ENCODE measurements around the gene IQSEC1.

The IQSEC1 gene

GRCh38 chr3:13014755-13015285, 58.4 kb downstream of the IQSEC1 start:
- Histone ChIP-seq H3K36me3 (ENCODE audit: control insufficient read depth in 1 of 2, insufficient read depth in 2 of 2, low read length in 2 of 2) (no peaks in the 10 kb centered on the region), H3K4me3 (ENCODE audit: low read depth in 1 of 2, low read length in 2 of 2) (peak overlapping the region; percentile 16 to 21), H3K27ac (ENCODE audit: low read length) (peak overlapping the region; percentile 82), H3K27me3 (ENCODE audit: low read depth, low read length) (no peaks in the 10 kb centered on the region), H3K9me3 (ENCODE audit: control insufficient read depth in 1 of 2, low read length in 2 of 2) (no peaks in the 10 kb centered on the region), H3K4me1 (ENCODE audit: control insufficient read depth in 1 of 2, insufficient read depth in 2 of 2, low read length in 2 of 2) (peaks cover 15 to 16% of the 10 kb centered on the region in 2 donors)

DNA sequence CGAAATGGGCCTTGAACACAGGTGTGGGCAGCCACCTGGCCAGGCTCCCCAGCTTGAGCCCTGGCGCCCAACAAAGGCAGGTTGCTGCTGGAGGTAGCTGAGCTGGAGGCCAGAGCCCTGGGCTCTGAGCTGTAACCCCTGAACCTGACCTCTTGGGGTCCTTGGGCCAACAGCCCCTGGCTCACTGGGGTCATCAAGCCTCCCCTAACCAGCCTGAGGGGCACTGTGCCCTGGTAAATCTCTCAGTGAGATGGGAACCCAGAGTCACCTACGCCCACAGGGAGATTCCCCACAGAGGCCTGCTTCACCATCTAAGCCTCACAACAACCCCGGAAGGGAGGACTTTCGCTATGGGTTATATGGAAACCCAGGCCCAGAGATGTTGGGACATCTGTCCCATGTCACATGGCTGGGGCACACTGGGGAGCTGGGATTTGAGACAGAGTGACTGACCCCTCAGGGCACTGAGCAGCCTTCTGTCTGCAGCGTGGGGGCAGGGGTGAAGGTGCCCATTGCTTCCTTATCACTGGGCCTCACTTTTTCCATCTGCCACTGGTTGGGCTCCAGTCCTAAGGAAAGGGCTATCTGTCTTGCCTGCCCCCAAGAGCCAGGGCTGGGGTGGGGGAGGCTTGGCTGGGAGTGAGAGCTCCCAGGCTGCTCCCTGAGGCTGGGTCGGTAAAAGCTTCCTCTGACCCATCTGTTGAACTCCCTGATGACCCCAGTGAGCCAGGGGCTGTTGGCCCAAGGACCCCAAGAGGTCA, 59.1 kb downstream of the IQSEC1 start:
- H3K4me3 ChIP-seq (ENCODE audit: low read depth in 1 of 2, low read length in 2 of 2): peak overlapping the region; percentile 16 to 21
- no peaks in the 10 kb centered on the region for H3K36me3 ChIP-seq (ENCODE audit: control insufficient read depth in 1 of 2, insufficient read depth in 2 of 2, low read length in 2 of 2)
- H3K27ac ChIP-seq (ENCODE audit: low read length): peak overlapping the region; percentile 82
- H3K9me3 ChIP-seq (ENCODE audit: control insufficient read depth in 1 of 2, low read length in 2 of 2): no peaks in the 10 kb centered on the region
- peaks cover 15 to 16% of the 10 kb centered on the region in 2 donors for H3K4me1 ChIP-seq (ENCODE audit: control insufficient read depth in 1 of 2, insufficient read depth in 2 of 2, low read length in 2 of 2)
- H3K27me3 ChIP-seq (ENCODE audit: low read depth, low read length): no peaks in the 10 kb centered on the region

GRCh38 chr3:13013566-13013965, 59.7 kb downstream of the IQSEC1 start:
- Histone ChIP-seq H3K9me3 (ENCODE audit: control insufficient read depth in 1 of 2, low read length in 2 of 2) (no peaks in the 10 kb centered on the region), H3K27me3 (ENCODE audit: low read depth, low read length) (no peaks in the 10 kb centered on the region), H3K36me3 (ENCODE audit: control insufficient read depth in 1 of 2, insufficient read depth in 2 of 2, low read length in 2 of 2) (no peaks in the 10 kb centered on the region), H3K4me1 (ENCODE audit: control insufficient read depth in 1 of 2, insufficient read depth in 2 of 2, low read length in 2 of 2) (peaks cover 11 to 18% of the 10 kb centered on the region in 2 donors), H3K4me3 (ENCODE audit: low read depth in 1 of 2, low read length in 2 of 2) (no peak overlapping the region), H3K27ac (ENCODE audit: low read length) (no peak overlapping the region)

GRCh38 chr3:13013151-13013561, 60.1 kb downstream of the IQSEC1 start:
- H3K4me3 ChIP-seq (ENCODE audit: low read depth in 1 of 2, low read length in 2 of 2): no peak overlapping the region
- H3K27me3 ChIP-seq (ENCODE audit: low read depth, low read length): no peaks in the 10 kb centered on the region
- no peak overlapping the region for H3K27ac ChIP-seq (ENCODE audit: low read length)
- no peaks in the 10 kb centered on the region for H3K9me3 ChIP-seq (ENCODE audit: control insufficient read depth in 1 of 2, low read length in 2 of 2)
- H3K36me3 ChIP-seq (ENCODE audit: control insufficient read depth in 1 of 2, insufficient read depth in 2 of 2, low read length in 2 of 2): no peaks in the 10 kb centered on the region
- H3K4me1 ChIP-seq (ENCODE audit: control insufficient read depth in 1 of 2, insufficient read depth in 2 of 2, low read length in 2 of 2): peaks cover 11 to 18% of the 10 kb centered on the region in 2 donors

GRCh38 chr3:13012221-13012691, 61.0 kb downstream of the IQSEC1 start:
- Histone ChIP-seq H3K4me3 (ENCODE audit: low read depth in 1 of 2, low read length in 2 of 2) (no peak overlapping the region), H3K4me1 (ENCODE audit: control insufficient read depth in 1 of 2, insufficient read depth in 2 of 2, low read length in 2 of 2) (peaks cover 12 to 18% of the 10 kb centered on the region in 2 donors), H3K27me3 (ENCODE audit: low read depth, low read length) (no peaks in the 10 kb centered on the region), H3K27ac (ENCODE audit: low read length) (peak overlapping the region; percentile 75), H3K36me3 (ENCODE audit: control insufficient read depth in 1 of 2, insufficient read depth in 2 of 2, low read length in 2 of 2) (no peaks in the 10 kb centered on the region), H3K9me3 (ENCODE audit: control insufficient read depth in 1 of 2, low read length in 2 of 2) (no peaks in the 10 kb centered on the region)

DNA sequence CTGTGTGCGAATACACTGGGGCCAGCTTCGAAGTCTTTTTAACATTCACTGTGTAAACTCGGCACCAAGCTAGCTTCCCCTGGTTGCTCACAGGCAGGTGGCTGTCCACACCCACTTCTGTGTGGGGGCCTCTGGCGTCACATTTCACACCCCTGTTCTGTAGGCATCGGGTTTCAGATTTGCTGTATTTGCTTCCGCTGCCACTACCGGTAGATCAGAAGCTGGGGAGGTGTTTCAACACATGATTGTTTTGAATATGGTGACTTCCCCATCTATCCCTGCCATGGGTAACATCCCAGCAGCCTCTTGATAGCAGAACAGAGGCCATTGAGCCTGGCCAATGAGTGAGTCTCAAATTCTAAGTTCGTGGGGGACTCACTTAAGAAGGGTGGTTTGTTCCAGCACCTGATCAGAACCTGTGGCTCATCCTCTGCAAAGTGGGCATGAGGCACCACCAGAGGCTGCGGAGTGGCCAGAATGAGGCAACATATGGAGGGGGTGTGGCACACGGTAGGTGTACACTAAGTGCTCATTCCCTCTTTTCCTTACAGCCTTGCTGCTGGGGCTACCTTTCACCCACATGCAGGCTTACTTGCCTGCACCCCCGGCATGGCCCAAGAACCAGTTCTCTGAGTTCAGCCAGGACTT, 61.5 kb downstream of the IQSEC1 start:
- peaks cover 12 to 18% of the 10 kb centered on the region in 2 donors for H3K4me1 ChIP-seq (ENCODE audit: control insufficient read depth in 1 of 2, insufficient read depth in 2 of 2, low read length in 2 of 2)

GRCh38 chr3:13010780-13011572, 62.3 kb downstream of the IQSEC1 start:
- Histone ChIP-seq H3K36me3 (ENCODE audit: control insufficient read depth in 1 of 2, insufficient read depth in 2 of 2, low read length in 2 of 2) (no peaks in the 10 kb centered on the region), H3K4me3 (ENCODE audit: low read depth in 1 of 2, low read length in 2 of 2) (no peak overlapping the region), H3K4me1 (ENCODE audit: control insufficient read depth in 1 of 2, insufficient read depth in 2 of 2, low read length in 2 of 2) (peaks cover 9 to 15% of the 10 kb centered on the region in 2 donors), H3K27me3 (ENCODE audit: low read depth, low read length) (no peaks in the 10 kb centered on the region), H3K9me3 (ENCODE audit: control insufficient read depth in 1 of 2, low read length in 2 of 2) (no peaks in the 10 kb centered on the region), H3K27ac (ENCODE audit: low read length) (peak overlapping the region; percentile 75)

More for the DNA sequence above, 61.5 kb downstream of the IQSEC1 start:
- H3K27me3 ChIP-seq (ENCODE audit: low read depth, low read length): no peaks in the 10 kb centered on the region
- H3K4me3 ChIP-seq (ENCODE audit: low read depth in 1 of 2, low read length in 2 of 2): no peak overlapping the region
- H3K27ac ChIP-seq (ENCODE audit: low read length): peak overlapping the region; percentile 75
- no peaks in the 10 kb centered on the region for H3K9me3 ChIP-seq (ENCODE audit: control insufficient read depth in 1 of 2, low read length in 2 of 2)
- no peaks in the 10 kb centered on the region for H3K36me3 ChIP-seq (ENCODE audit: control insufficient read depth in 1 of 2, insufficient read depth in 2 of 2, low read length in 2 of 2)

DNA sequence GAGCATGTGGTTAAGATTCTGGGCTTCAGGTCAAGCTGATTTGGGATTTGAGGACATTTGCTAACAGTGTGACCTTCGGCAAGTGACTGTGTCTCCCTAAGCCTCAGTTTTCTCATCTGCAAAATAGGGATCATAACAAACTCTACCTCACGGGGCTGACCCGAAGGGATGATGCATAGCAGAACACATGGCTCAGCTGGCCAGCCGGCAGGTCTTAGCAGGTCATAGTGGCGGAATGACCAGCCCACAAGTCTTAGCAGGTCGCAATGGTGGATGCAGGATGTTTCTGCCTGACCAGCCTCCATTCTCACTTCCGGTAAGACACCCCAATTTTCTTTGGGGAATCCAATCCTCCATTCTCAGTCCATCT, 63.3 kb downstream of the IQSEC1 start:
- no peaks in the 10 kb centered on the region for H3K36me3 ChIP-seq (ENCODE audit: control insufficient read depth in 1 of 2, insufficient read depth in 2 of 2, low read length in 2 of 2)
- H3K4me3 ChIP-seq (ENCODE audit: low read depth in 1 of 2, low read length in 2 of 2): no peak overlapping the region
- no peaks in the 10 kb centered on the region for H3K27me3 ChIP-seq (ENCODE audit: low read depth, low read length)
- peaks cover 5 to 14% of the 10 kb centered on the region in 2 donors for H3K4me1 ChIP-seq (ENCODE audit: control insufficient read depth in 1 of 2, insufficient read depth in 2 of 2, low read length in 2 of 2)
- no peaks in the 10 kb centered on the region for H3K9me3 ChIP-seq (ENCODE audit: control insufficient read depth in 1 of 2, low read length in 2 of 2)
- peak overlapping the region; percentile 45 for H3K27ac ChIP-seq (ENCODE audit: low read length)

DNA sequence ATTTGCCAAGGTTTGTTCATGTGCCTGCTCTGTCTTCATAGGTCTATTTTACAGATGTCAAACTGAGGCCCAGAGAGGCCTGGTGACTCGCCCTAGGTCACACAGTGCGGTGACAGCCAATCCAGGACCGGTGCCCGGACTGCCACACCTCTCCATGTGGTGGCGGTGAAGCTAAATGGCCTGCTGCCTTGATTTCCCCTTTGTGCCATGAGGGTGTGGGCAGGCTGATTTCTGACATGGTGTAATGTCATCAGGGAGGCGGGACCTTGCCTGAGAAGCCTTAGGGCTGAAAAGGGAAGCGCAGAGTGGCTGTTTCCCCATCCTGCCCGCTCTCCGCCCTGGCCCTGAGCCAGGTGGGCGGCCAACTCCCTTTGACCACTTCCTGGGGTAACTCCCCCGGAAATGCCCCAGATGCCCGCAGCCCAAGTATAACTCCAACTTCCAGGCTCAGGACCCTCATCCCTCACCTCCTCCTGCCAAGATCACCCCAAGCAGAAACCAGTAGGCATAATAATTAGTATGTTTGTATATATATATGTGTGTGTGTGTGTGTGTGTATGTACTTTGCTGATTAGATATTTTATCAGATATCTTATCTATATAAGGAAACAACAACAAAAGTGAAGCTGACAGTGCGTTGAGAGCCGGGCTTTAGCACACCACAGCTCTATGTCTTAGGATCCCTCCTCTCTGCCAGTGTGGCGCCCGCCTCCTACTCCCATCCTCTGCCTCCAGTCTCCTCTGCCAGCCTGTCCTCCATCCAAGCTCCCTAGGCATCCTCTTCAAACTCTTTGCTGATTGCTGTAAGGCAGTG, 63.9 kb downstream of the IQSEC1 start:
- H3K4me1 ChIP-seq (ENCODE audit: control insufficient read depth in 1 of 2, insufficient read depth in 2 of 2, low read length in 2 of 2): peaks cover 5 to 14% of the 10 kb centered on the region in 2 donors
- peak overlapping the region; percentile 45 for H3K27ac ChIP-seq (ENCODE audit: low read length)
- no peaks in the 10 kb centered on the region for H3K36me3 ChIP-seq (ENCODE audit: control insufficient read depth in 1 of 2, insufficient read depth in 2 of 2, low read length in 2 of 2)
- no peaks in the 10 kb centered on the region for H3K9me3 ChIP-seq (ENCODE audit: control insufficient read depth in 1 of 2, low read length in 2 of 2)
- no peaks in the 10 kb centered on the region for H3K27me3 ChIP-seq (ENCODE audit: low read depth, low read length)
- H3K4me3 ChIP-seq (ENCODE audit: low read depth in 1 of 2, low read length in 2 of 2): no peak overlapping the region

DNA sequence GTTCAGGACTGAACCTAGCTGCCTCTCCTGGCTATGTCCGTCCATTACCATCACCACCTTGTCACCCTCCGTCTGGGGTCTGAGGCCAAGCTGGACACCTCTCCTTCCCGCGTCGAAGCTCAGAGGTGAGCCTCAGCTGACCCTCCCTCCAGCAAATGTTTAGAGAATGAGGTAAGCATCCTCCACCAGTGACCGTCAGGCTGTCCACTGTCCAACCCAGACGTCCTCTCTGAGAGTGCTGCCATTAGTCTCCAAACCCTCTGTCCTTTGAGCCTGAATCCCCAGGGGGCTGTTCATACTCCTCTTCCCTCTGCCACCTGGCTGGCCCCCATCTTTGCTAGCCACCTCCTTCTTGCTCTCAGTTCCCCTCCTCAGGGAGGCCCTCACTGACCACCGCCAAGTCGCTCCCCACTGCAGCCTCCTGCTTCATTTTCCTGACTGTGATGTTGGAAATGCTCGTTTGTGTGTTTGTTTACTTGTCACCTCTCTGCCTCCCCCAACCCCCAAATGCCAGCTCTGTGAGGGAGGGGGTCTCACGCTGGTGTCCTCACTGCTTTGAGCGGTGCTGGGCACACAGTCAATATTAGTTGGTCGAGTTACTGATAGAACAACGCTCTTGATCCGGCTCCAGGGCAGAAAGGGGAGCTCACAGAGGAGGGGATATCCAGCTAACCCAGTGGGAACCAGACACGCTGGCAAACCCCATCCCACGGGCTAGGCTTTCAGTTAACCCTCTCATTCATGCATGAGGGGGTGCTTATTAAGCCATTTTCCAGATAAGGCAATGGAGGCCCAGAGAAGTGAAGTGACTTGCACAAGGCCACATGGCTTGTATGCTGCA, 64.9 kb downstream of the IQSEC1 start:
- Histone ChIP-seq H3K27ac (ENCODE audit: low read length) (no peak overlapping the region), H3K9me3 (ENCODE audit: control insufficient read depth in 1 of 2, low read length in 2 of 2) (no peaks in the 10 kb centered on the region), H3K36me3 (ENCODE audit: control insufficient read depth in 1 of 2, insufficient read depth in 2 of 2, low read length in 2 of 2) (no peaks in the 10 kb centered on the region), H3K4me3 (ENCODE audit: low read depth in 1 of 2, low read length in 2 of 2) (no peak overlapping the region), H3K27me3 (ENCODE audit: low read depth, low read length) (no peaks in the 10 kb centered on the region), H3K4me1 (ENCODE audit: control insufficient read depth in 1 of 2, insufficient read depth in 2 of 2, low read length in 2 of 2) (peaks cover 5 to 14% of the 10 kb centered on the region in 2 donors)
